Sigmoid colon (tissue), 4 donors: ENCODE results near the gene ZXDC.

Experiments
- CTCF ChIP-seq, 4 experiments: fragments of 450-650 bp in 3 of 4; fragments of 200-600 bp in 1 of 4; IDR thresholded peaks; one replicate each; pipeline ENCODE4 v1.5.1; 2016 to 2019; ENCODE audit warnings: antibody characterized with exemption in 4 of 4, mild to moderate bottlenecking in 3 of 4, moderate library complexity in 2 of 4
- POLR2A ChIP-seq, 2 donors: fragments of 450-650 bp; IDR thresholded peaks; one replicate each; pipeline ENCODE4 v1.6.1; 2016; ENCODE audit warnings: antibody characterized with exemption in 2 of 2, mild to moderate bottlenecking in 2 of 2, moderate library complexity in 2 of 2
- POLR2AphosphoS5 ChIP-seq, 4 donors: sonication (generic); formaldehyde crosslinking; IDR thresholded peaks; one replicate each; pipeline ENCODE4 v1.6.1; 2017; ENCODE audit warnings: antibody characterized with exemption in 4 of 4

GRCh38 chr3:126423191-126424038 is 52.3 kb downstream of the ZXDC start:
- TF ChIP-seq CTCF (IDR thresholded peaks at IDR 0.05) (no peak), POLR2AphosphoS5 (IDR thresholded peaks at IDR 0.05) (no peak), POLR2A (IDR thresholded peaks at IDR 0.05) (no peak)
